ENCODE data around the gene ALOXE3. TPM values are rescaled to one million over a fixed set of nuclear protein-coding genes. Genes with fewer than 3 reads are reported as not detected.
A peak's percentile ranks its signal among the peaks of the same experiment; 100 is the strongest.

Gene ALOXE3
- total RNA-seq, 4 donors from 2014 or later, result not detected

- Histone ChIP-seq H3K27me3 (peaks cover 8 to 95% (median 57%) of the 10 kb centered on the region in 4 donors), H3K4me3 (no peak overlapping the region), H3K9me3 (no peaks in the 10 kb centered on the region), H3K36me3 (no peaks in the 10 kb centered on the region), H3K4me1 (peaks cover 24 to 34% (median 31%) of the 10 kb centered on the region in 4 donors), H3K27ac (replicated peaks in 1 of 4) (no peak overlapping the region)
- intact Hi-C loops (cut with DNase I), result no loop called here
- no peak for DNase-seq (ENCODE audit: extremely low spot score)
- TF ChIP-seq, protein P1, sequence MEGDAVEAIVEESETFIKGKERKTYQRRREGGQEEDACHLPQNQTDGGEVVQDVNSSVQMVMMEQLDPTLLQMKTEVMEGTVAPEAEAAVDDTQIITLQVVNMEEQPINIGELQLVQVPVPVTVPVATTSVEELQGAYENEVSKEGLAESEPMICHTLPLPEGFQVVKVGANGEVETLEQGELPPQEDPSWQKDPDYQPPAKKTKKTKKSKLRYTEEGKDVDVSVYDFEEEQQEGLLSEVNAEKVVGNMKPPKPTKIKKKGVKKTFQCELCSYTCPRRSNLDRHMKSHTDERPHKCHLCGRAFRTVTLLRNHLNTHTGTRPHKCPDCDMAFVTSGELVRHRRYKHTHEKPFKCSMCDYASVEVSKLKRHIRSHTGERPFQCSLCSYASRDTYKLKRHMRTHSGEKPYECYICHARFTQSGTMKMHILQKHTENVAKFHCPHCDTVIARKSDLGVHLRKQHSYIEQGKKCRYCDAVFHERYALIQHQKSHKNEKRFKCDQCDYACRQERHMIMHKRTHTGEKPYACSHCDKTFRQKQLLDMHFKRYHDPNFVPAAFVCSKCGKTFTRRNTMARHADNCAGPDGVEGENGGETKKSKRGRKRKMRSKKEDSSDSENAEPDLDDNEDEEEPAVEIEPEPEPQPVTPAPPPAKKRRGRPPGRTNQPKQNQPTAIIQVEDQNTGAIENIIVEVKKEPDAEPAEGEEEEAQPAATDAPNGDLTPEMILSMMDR (IDR thresholded peaks at IDR 0.05), result no peak
- TF ChIP-seq POLR2A (IDR thresholded peaks at IDR 0.05; ENCODE audit: low read depth), result no peak
- no peak for TF ChIP-seq POLR2AphosphoS5 (IDR thresholded peaks at IDR 0.05)
- no peak for TF ChIP-seq EP300 (IDR thresholded peaks at IDR 0.05)
- 45% methylated on average over 5 of the region's 7 CpGs for WGBS
These were observed 43.8 kb downstream of the ALOXE3 start for GRCh38 chr17:8074554-8074953.

GRCh38 chr17:8073627-8074484 lies 44.5 kb downstream of the ALOXE3 start:
- no peak for DNase-seq (ENCODE audit: extremely low spot score)
- Histone ChIP-seq H3K36me3 (no peaks in the 10 kb centered on the region), H3K27me3 (peaks cover 8 to 88% (median 52%) of the 10 kb centered on the region in 4 donors), H3K4me1 (peaks cover 19 to 31% (median 26%) of the 10 kb centered on the region in 4 donors), H3K9me3 (no peaks in the 10 kb centered on the region), H3K4me3 (peak overlapping the region in 2 of 4 donors; percentile 18 to 38), H3K27ac (replicated peaks in 1 of 4) (no peak overlapping the region)
- TF ChIP-seq EP300 (IDR thresholded peaks at IDR 0.05), result no peak
- TF ChIP-seq POLR2A (IDR thresholded peaks at IDR 0.05; ENCODE audit: low read depth), result no peak
- TF ChIP-seq, protein P1 (IDR thresholded peaks at IDR 0.05), result peak; percentile 59 to 95 (median 73)
- TF ChIP-seq POLR2AphosphoS5 (IDR thresholded peaks at IDR 0.05), result no peak
- intact Hi-C loops (cut with DNase I), result no loop called here
- WGBS, result 10% methylated on average over 17 of the region's 28 CpGs

- Histone ChIP-seq H3K27me3 (peaks cover 8 to 78% (median 50%) of the 10 kb centered on the region in 4 donors), H3K4me3 (peak overlapping the region in 2 of 4 donors; percentile 18 to 38), H3K36me3 (no peaks in the 10 kb centered on the region), H3K27ac (replicated peaks in 1 of 4) (no peak overlapping the region), H3K9me3 (no peaks in the 10 kb centered on the region), H3K4me1 (peaks cover 19 to 31% (median 26%) of the 10 kb centered on the region in 4 donors)
- no peak for TF ChIP-seq POLR2A (IDR thresholded peaks at IDR 0.05; ENCODE audit: low read depth)
- TF ChIP-seq, protein P1 (IDR thresholded peaks at IDR 0.05), result no peak
- TF ChIP-seq POLR2AphosphoS5 (IDR thresholded peaks at IDR 0.05), result no peak
- no peak for TF ChIP-seq EP300 (IDR thresholded peaks at IDR 0.05)
- intact Hi-C loops (cut with DNase I), result no loop called here
- no peak for DNase-seq (ENCODE audit: extremely low spot score)
- 8% methylated on average over 14 of the region's 40 CpGs for WGBS
These were observed 45.4 kb downstream of the ALOXE3 start for GRCh38 chr17:8072729-8073461.

- peaks cover 8 to 73% (median 48%) of the 10 kb centered on the region in 4 donors for H3K27me3 ChIP-seq
These were observed 46.0 kb downstream of the ALOXE3 start for GRCh38 chr17:8072341-8072728.

More at GRCh38 chr17:8072341-8072728, 46.0 kb downstream of the ALOXE3 start:
- DNase-seq (ENCODE audit: extremely low spot score), result no peak
- Histone ChIP-seq H3K4me1 (peaks cover 19 to 31% (median 26%) of the 10 kb centered on the region in 4 donors), H3K27ac (replicated peaks in 1 of 4) (no peak overlapping the region), H3K36me3 (no peaks in the 10 kb centered on the region), H3K4me3 (no peak overlapping the region), H3K9me3 (no peaks in the 10 kb centered on the region)
- 14% methylated on average over 28 of the region's 28 CpGs for WGBS
- intact Hi-C loops (cut with DNase I), result no loop called here
- TF ChIP-seq POLR2A (IDR thresholded peaks at IDR 0.05; ENCODE audit: low read depth) (no peak), POLR2AphosphoS5 (IDR thresholded peaks at IDR 0.05) (no peak), EP300 (IDR thresholded peaks at IDR 0.05) (no peak)
- TF ChIP-seq, protein P1 (IDR thresholded peaks at IDR 0.05), result no peak
